NCI-H2081 (cell line): ENCODE measurements around the gene AQP3.
"Not testable (repeated sequence)": the region's sequence is repeated elsewhere in the genome, so short reads cannot be mapped to it uniquely, and the experiment has no call there.

Experiments
- DNase-seq, 2 experiments: peaks; one replicate each; lab custom pipeline; 2025; lab: John Stamatoyannopoulos, UW

The AQP3 gene

GRCh38 chr9:33446946-33447798, at the start of gene AQP3:
Gene AQP3 (minus strand): TSS chr9:33447593. CDS start chr9:33447530, 63 bp downstream.
- peak; percentile 60 to 69 for DNase-seq

- DNase-seq, result not testable (repeated sequence)
Measured at GRCh38 chr9:33493819-33494218, 46.4 kb upstream of the AQP3 start.

- no peak for DNase-seq
Measured at GRCh38 chr9:33489066-33489465, 41.7 kb upstream of the AQP3 start.

DNA sequence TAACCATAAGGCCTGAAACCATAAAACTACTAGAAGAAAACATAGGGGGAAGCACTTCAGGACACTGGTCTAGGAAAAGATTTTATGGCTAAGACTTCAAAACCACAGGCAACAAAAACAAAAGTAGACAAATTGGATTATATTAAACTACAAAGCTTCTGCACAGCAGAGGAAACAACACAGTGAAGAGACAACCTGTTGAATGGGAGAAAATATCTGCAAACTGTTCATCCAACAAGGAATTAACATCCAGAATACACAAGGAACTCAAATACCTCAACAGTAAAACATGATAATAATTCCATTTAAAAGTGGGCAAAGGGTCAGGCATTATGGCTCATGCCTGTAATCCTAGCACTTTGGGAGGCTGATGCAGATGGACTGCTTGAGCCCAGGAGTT, 37.9 kb upstream of the AQP3 start:
- DNase-seq, result not testable (repeated sequence)

- DNase-seq, result no peak
Measured at GRCh38 chr9:33480976-33481375, 33.6 kb upstream of the AQP3 start.

GRCh38 chr9:33480106-33480505, 32.7 kb upstream of the AQP3 start:
- no peak for DNase-seq

GRCh38 chr9:33476503-33476902, 29.1 kb upstream of the AQP3 start:
- no peak for DNase-seq

- no peak for DNase-seq
Measured at GRCh38 chr9:33475357-33475756, 28.0 kb upstream of the AQP3 start.

- DNase-seq, result peak; percentile 100
Measured at GRCh38 chr9:33473643-33474352, 26.4 kb upstream of the AQP3 start, which contains the start of gene NOL6. Gene NOL6 (minus strand): TSS chr9:33473924. CDS start chr9:33473842, 82 bp downstream.

GRCh38 chr9:33472881-33473615, 25.7 kb upstream of the AQP3 start:
- no peak for DNase-seq

GRCh38 chr9:33472171-33472880, 24.9 kb upstream of the AQP3 start:
- DNase-seq, result no peak

DNA sequence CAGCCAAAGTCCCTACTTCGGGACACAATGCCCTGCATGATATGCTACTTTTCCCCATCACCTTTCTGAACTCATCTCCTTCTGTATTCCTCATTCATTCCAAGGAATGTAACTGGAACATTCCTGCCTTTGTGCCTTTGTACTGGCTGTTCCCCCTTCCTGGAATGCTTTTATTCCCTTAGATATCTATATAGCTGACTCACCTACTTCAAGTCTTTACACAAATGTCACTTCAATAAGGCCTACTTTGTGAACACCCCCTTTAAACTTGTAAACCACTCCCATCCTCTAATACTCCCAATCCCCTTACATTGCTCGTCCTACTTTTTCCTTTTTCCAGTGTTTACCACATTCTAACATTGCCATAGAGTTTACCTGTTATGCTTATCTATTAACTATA, 24.0 kb upstream of the AQP3 start:
- no peak for DNase-seq

- DNase-seq, result no peak
Measured at GRCh38 chr9:33469891-33470290, 22.5 kb upstream of the AQP3 start.

DNA sequence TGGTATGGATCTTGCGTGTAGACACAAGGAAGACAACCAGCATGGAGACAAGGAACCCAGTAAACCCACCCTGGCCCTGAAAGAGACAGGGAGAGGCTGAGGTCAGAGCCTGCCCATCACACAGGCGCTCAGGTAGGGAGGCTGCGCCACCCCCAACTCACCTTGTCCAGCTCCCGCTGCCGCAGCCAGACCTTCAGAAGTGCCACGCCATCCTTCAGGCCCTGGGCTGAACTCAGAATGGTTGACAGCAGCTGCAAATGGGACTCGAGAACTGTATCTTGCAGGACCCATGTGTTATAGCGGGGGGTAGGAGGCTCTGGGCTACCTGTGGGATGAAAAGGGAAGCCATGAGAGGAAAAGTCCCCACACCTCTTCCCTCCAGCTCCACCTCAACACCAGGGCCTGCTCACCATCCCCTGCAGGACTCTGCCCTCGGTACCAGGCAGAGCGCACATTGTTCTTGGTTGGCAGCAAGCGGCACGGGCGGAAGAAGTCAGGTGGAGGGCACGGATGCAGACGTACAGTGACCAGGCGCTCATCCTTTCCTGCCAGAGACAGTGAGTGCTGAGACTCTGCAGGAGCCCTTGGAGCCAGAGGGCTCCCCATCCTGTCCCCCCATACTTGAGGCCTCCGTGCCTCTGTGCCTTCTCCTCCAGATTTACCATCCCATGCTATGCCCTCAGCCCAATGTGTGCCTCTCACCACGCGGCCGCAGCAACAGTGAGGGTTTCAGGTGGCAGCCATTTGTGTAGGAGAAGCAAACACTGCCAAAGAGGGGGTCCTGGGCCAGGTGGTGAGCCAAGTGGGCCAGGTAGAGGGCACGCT, 21.6 kb upstream of the AQP3 start:
- no peak for DNase-seq

GRCh38 chr9:33468215-33468730, 20.9 kb upstream of the AQP3 start:
- DNase-seq, result no peak

DNA sequence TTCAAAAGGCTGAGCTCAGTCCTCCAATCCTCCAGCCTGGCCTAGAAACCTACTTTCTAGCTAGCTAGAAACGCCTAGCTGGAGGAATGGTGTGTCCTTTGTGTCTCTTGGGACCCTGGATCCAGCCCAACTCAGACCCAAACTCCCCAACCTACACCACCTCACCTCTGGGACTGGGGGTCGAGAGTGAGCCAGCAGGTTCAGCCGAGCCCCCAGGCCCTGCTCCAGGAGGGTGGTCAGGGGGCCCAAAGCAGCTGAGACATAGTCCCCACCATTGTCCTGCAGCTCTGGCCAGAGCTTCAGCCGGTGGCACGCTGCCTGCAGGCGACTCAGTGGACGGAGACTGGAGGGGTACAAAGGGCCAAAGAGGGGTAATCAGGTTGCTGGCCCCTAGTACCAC, 20.1 kb upstream of the AQP3 start:
- no peak for DNase-seq

DNA sequence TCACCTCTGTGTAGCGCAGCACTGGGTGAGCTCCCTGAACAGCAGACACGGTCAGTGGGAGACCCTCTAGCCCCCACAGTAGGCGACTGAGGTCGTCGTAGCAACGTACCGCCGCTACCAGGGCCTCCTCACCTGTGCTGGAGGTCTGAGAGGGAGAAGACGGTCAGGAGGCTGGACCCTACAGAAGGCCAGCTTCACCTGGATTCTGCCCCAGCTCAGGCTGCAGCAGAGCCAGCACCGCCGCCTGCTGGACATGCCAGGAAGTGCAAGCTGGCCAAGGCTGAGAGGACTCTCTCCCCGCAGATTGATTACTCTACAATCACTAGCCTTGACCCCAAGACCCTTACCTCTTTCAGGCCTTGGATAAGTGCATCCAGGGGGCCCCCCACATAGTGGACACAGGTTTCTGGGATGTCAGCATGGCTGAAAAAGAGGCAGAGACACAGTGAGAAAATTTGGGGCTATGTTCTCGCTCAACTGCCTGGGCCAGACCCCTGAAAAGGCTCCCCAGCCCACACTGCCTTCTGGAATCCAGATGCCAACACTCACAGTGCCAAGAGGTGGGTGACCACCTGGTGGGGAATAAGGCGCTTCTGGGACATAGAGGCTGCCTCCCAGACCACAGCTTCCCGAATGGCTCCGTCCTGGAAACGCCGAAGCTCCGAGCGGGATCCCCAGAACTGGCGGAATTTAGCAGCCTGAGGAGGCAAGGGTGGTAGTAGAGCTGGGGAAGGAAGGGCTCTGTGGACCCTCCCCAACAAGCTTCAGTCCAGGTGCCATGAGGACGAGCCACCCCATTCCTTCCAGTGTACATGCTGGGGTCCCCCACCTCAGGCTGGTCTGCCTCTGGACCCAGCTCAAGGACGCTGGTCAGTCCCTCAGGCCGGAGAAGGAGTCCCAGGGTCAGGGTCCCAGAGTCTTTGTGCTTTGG, 19.4 kb upstream of the AQP3 start:
- peak; percentile 22 to 27 for DNase-seq

DNA sequence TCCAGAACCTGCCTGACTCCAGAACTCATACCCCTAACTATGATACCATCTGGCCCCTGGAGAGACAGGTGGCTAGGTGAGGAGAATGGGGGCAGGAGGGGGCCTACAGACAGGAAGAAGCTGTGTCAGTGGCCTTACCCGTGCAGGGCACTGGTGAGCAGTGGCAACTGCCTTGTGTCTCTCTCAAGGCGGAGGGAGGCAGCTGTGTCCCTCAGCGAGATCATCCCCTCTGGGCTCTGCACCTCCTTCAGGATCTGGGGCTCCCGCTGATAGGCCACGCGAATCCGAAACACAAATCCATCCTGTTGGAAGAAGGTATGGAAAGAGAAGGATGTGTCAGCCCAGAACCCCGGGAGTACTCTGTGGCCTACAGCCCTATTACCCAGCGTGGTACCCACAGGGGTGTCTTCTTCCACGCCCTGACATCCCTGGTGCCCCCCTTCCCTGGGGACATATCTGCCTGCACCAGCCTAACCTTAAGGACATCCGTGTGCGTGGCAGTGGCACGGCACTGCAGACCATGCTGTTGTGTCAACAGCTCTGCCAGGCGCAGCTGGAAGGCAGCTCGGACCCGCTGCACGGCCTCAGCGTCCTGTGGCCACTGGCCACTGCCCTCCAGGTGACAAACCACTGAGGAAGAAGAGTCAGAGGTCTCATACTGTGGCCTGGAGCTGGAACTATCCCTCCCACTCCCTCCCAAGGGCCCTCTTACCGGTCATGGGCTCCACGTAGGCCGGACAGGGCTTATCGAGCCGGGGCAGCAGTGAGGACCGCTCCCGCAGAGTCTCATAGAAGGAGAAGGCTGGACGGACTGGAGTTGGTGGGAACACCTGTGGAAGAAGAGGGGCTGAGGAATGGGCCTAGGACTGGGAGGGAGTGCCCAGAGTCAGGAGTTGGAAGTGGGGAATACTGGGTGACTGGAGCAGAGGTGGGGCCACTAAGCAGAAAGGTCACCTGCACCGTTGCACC, 18.5 kb upstream of the AQP3 start:
- DNase-seq, result no peak
